GM12878 (cell line): ENCODE results near the gene HOXB1. TPM values are rescaled to one million over a fixed set of nuclear protein-coding genes. Genes with fewer than 3 reads are reported as not detected.
A peak's percentile ranks its signal among the peaks of the same experiment; 100 is the strongest.

Experiments
- ATF2 ChIP-seq: IDR thresholded peaks from 2 replicates; pipeline ENCODE4 v1.6.1; 2012; ENCODE audit warnings: low read length, inconsistent platforms
- BHLHE40 ChIP-seq, 2 experiments: fragments of 450-650 bp in 1 of 2; IDR thresholded peaks; 2 replicates each; pipeline ENCODE4 v1.6.1; 2011 to 2017; ENCODE audit warnings: low read depth in 2 of 2, borderline replicate concordance in 1 of 2, improper control_type of control experiment in 1 of 2, low read length in 1 of 2, mild to moderate bottlenecking in 1 of 2
- CBX5 ChIP-seq: sonication (generic); IDR thresholded peaks from 2 replicates; pipeline ENCODE4 v1.6.1; 2016; ENCODE audit warnings: low read depth, moderate library complexity, mild to moderate bottlenecking, inconsistent platforms
- ETV6 ChIP-seq, 2 experiments: fragments of 450-650 bp in 1 of 2; IDR thresholded peaks in 1 of 2; conservative IDR thresholded peaks in 1 of 2; 2 replicates each; pipeline ENCODE4 v1.6.1; 2014; ENCODE audit warnings: antibody characterized with exemption in 1 of 2, borderline replicate concordance in 1 of 2, low read depth in 1 of 2, mild to moderate bottlenecking in 1 of 2, moderate library complexity in 1 of 2
- FOXM1 ChIP-seq: IDR thresholded peaks from 2 replicates; pipeline ENCODE4 v1.6.1; 2012; ENCODE audit warnings: low read depth, mild to moderate bottlenecking, inconsistent platforms, low read length, moderate library complexity
- IKZF1 ChIP-seq: fragments of 450-650 bp; conservative IDR thresholded peaks from 2 replicates; pipeline ENCODE4 v1.6.1; 2017; ENCODE audit warnings: antibody characterized with exemption, mild to moderate bottlenecking
- JUNB ChIP-seq: IDR thresholded peaks from 2 replicates; pipeline ENCODE4 v1.6.1; 2016; ENCODE audit warnings: antibody characterized with exemption, mild to moderate bottlenecking
- KLF5 ChIP-seq: fragments of 450-650 bp; IDR thresholded peaks from 2 replicates; pipeline ENCODE4 v1.6.1; 2014; ENCODE audit warnings: mild to moderate bottlenecking; ENCODE audit not compliant: partially characterized antibody
- LARP7 ChIP-seq: fragments of 450-650 bp; IDR thresholded peaks from 2 replicates; pipeline ENCODE4 v1.6.1; 2017; ENCODE audit warnings: mild to moderate bottlenecking
- MEF2B ChIP-seq: fragments of 450-650 bp; IDR thresholded peaks from 2 replicates; pipeline ENCODE4 v1.6.1; 2018; ENCODE audit warnings: mild to moderate bottlenecking, moderate library complexity; ENCODE audit not compliant: partially characterized antibody, poor library complexity, severe bottlenecking
- NFIC ChIP-seq: IDR thresholded peaks from 2 replicates; pipeline ENCODE4 v1.6.1; 2012; ENCODE audit warnings: low read depth, mild to moderate bottlenecking, inconsistent platforms, low read length, moderate library complexity
- PKNOX1 ChIP-seq: fragments of 450-650 bp; IDR thresholded peaks from 2 replicates; pipeline ENCODE4 v1.6.1; 2016; ENCODE audit warnings: mild to moderate bottlenecking
- PRDM15 ChIP-seq: fragments of 450-650 bp; formaldehyde crosslinking; IDR thresholded peaks from 2 replicates; pipeline ENCODE4 v1.4.0; 2020; ENCODE audit warnings: mild to moderate bottlenecking, moderate library complexity
- RAD21 ChIP-seq: IDR thresholded peaks from 2 replicates; pipeline ENCODE4 v1.6.1; 2011; ENCODE audit warnings: mild to moderate bottlenecking, low read depth, low read length, moderate library complexity; ENCODE audit not compliant: insufficient read depth
- RELB ChIP-seq: fragments of 450-650 bp; IDR thresholded peaks from 2 replicates; pipeline ENCODE4 v1.6.1; 2017; ENCODE audit warnings: low read depth, mild to moderate bottlenecking, moderate library complexity
- SIN3A ChIP-seq: IDR thresholded peaks from 2 replicates; pipeline ENCODE4 v1.6.1; 2012; ENCODE audit warnings: low read depth, low read length, improper control_type of control experiment
- SPI1 ChIP-seq: IDR thresholded peaks from 2 replicates; pipeline ENCODE4 v1.6.1; 2011; ENCODE audit warnings: low read depth, mild to moderate bottlenecking, low read length, moderate library complexity, borderline replicate concordance; ENCODE audit not compliant: insufficient read depth
- TCF12 ChIP-seq: IDR thresholded peaks from 2 replicates; pipeline ENCODE4 v1.6.1; 2011; ENCODE audit warnings: low read depth, mild to moderate bottlenecking, low read length
- ZZZ3 ChIP-seq: IDR thresholded peaks from 2 replicates; pipeline ENCODE4 v1.6.1; 2011; ENCODE audit warnings: low read depth; ENCODE audit not compliant: control insufficient read depth, insufficient read length
- polyA plus RNA-seq, 11 experiments: library from polyadenylated mRNA; depleted of rRNA in 4 of 11; unstranded in 6 of 11; stranded (reverse) in 5 of 11; fragments of >200 nt; fragmentation: Nextera tagmentation in 4 of 11; fragmentation: Illumina TruSeq in 1 of 11; extraction: Ambion mirVana in 4 of 11; extraction: Trizol in 1 of 11; gene quantifications; 1 replicate in 1 of 11; 2 replicates in 10 of 11; pipeline versions ENCODE4 v1.2.1 to v1.2.3, GENCODE V29; 2011 to 2016; ENCODE audit warnings: inconsistent platforms in 2 of 11, missing spikeins in 2 of 11, low read depth in 1 of 11
- total RNA-seq, 4 experiments: library from RNA; depleted of rRNA in 3 of 4; stranded (reverse); fragments of >200 nt in 3 of 4; fragmentation: Illumina TruSeq in 1 of 4; extraction: Trizol in 1 of 4; gene quantifications; 2 replicates each; pipeline versions ENCODE4 v1.2.1 to v1.2.3, GENCODE V29; 2013 to 2021

HOXB1 gene
- total and polyA plus RNA-seq, 10 of the 15 experiments (the other 5 are each of a cell fraction or from before 2014, with no cell fraction given) = not detected

GRCh38 chr17:48517478-48517877, 13.3 kb downstream of the HOXB1 start (continued):
- TF ChIP-seq ATF2 (peak; percentile 26; the same call in 1 of the 2 replicates), SIN3A (no peak), ZZZ3 (no peak), MEF2B (no peak), KLF5 (no peak), LARP7 (no peak), RAD21 (0 out of 2 replicates have a peak, but pooled peaks have one; percentile 0), TCF12 (no peak), RELB (peak; percentile 69; the same call in 1 of the 2 replicates), BHLHE40 (IDR thresholded peaks at IDR 0.05; ENCODE audit: borderline replicate concordance in 1 of 2, low read depth in 2 of 2, low read length in 1 of 2) (peak in 1 of 2 experiments; percentile 17; a peak in 1 of 4 replicates), PRDM15 (CRISPR knock-in tag) (no peak), SPI1 (peak; percentile 94), ETV6 (conservative IDR thresholded peaks at IDR 0.05 in 1 of 2, IDR thresholded peaks at IDR 0.05 in 1 of 2; ENCODE audit: borderline replicate concordance in 1 of 2, low read depth in 1 of 2) (no peak), IKZF1 (peak; percentile 62; the same call in 1 of the 2 replicates), NFIC (no peak), CBX5 (no peak), JUNB (peak; percentile 34; the same call in 1 of the 2 replicates), PKNOX1 (no peak), FOXM1 (no peak)
- TF ChIP-seq, all 136 proteins: peak for 10
